GM12878 (cell line): ENCODE data around the gene WDR18.

Experiments used
- BRCA1 ChIP-seq: IDR thresholded peaks from 2 replicates; pipeline ENCODE4 v1.6.1; 2011; ENCODE audit warnings: low read depth, low read length, improper control_type of control experiment
- CEBPZ ChIP-seq: fragments of 150-350 bp; IDR thresholded peaks from 2 replicates; pipeline ENCODE4 v1.6.1; 2016; ENCODE audit warnings: low read depth, low read length
- CREB1 ChIP-seq: IDR thresholded peaks from 2 replicates; pipeline ENCODE4 v1.6.1; 2012; ENCODE audit warnings: low read depth, mild to moderate bottlenecking, inconsistent platforms
- CTCF ChIP-seq, 3 experiments: IDR thresholded peaks in 2 of 3; conservative IDR thresholded peaks in 1 of 3; 2 replicates each; pipeline ENCODE4 v1.5.1; 2011; ENCODE audit warnings: low read depth in 3 of 3, low read length in 3 of 3, mild to moderate bottlenecking in 3 of 3, control low read depth in 2 of 3, moderate library complexity in 2 of 3, inconsistent platforms in 1 of 3, mixed read lengths in 1 of 3; ENCODE audit not compliant: control insufficient read depth in 2 of 3, insufficient read depth in 1 of 3; ENCODE audit errors: extremely low read depth in 1 of 3
- EP300 ChIP-seq, 2 experiments: fragments of 150-350 bp in 1 of 2; IDR thresholded peaks; 2 replicates each; pipeline ENCODE4 v1.6.1; 2011 to 2012; ENCODE audit warnings: low read depth in 2 of 2, low read length in 2 of 2, borderline replicate concordance in 1 of 2, improper control_type of control experiment in 1 of 2, inconsistent platforms in 1 of 2; ENCODE audit not compliant: control insufficient read depth in 1 of 2
- GABPA ChIP-seq: IDR thresholded peaks from 2 replicates; pipeline ENCODE4 v1.6.1; 2014; ENCODE audit warnings: antibody characterized with exemption, low read depth, mild to moderate bottlenecking, inconsistent platforms
- JUND ChIP-seq: IDR thresholded peaks from 2 replicates; pipeline ENCODE4 v1.6.1; 2012; ENCODE audit warnings: low read depth, mild to moderate bottlenecking, low read length, improper control_type of control experiment, moderate library complexity
- NBN ChIP-seq: fragments of 450-650 bp; IDR thresholded peaks from 2 replicates; pipeline ENCODE4 v1.6.1; 2016
- NFIC ChIP-seq: IDR thresholded peaks from 2 replicates; pipeline ENCODE4 v1.6.1; 2012; ENCODE audit warnings: low read depth, mild to moderate bottlenecking, inconsistent platforms, low read length, moderate library complexity
- RAD51 ChIP-seq: fragments of 450-650 bp; IDR thresholded peaks from 2 replicates; pipeline ENCODE4 v1.6.1; 2016; ENCODE audit warnings: moderate library complexity, mild to moderate bottlenecking, inconsistent platforms
- RCOR1 ChIP-seq: conservative IDR thresholded peaks from 2 replicates; pipeline ENCODE4 v1.6.1; 2012; ENCODE audit warnings: low read depth, low read length, improper control_type of control experiment
- SIX5 ChIP-seq: IDR thresholded peaks from 2 replicates; pipeline ENCODE4 v1.6.1; 2011; ENCODE audit warnings: mild to moderate bottlenecking, low read depth, low read length, moderate library complexity; ENCODE audit not compliant: severe bottlenecking
- YY1 ChIP-seq: IDR thresholded peaks from 2 replicates; pipeline ENCODE4 v1.6.1; 2011; ENCODE audit warnings: low read depth, mild to moderate bottlenecking, low read length
- ZNF207 ChIP-seq: fragments of 450-650 bp; IDR thresholded peaks from 2 replicates; pipeline ENCODE4 v1.6.1; 2014; ENCODE audit warnings: antibody characterized with exemption, mild to moderate bottlenecking, borderline replicate concordance

- TF ChIP-seq CTCF (IDR thresholded peaks at IDR 0.05 in 2 of 3, conservative IDR thresholded peaks at IDR 0.05 in 1 of 3; ENCODE audit: control insufficient read depth in 2 of 3, extremely low read depth in 1 of 3, insufficient read depth in 1 of 3, low read depth in 3 of 3, low read length in 3 of 3) (no peak), RAD51 (no peak), NFIC (no peak), CEBPZ (no peak), JUND (no peak), BRCA1 (no peak), NBN (0 out of 2 replicates have a peak, but pooled peaks have one; percentile 36), YY1 (peak; percentile 26; the same call in 1 of the 2 replicates), CREB1 (no peak; the same call in 1 of the 2 replicates), RCOR1 (0 out of 2 replicates have a peak, but pooled peaks have one; percentile 70), SIX5 (no peak), GABPA (no peak), ZNF207 (no peak), EP300 (IDR thresholded peaks at IDR 0.05; ENCODE audit: borderline replicate concordance in 1 of 2, control insufficient read depth in 1 of 2, low read depth in 2 of 2, low read length in 2 of 2) (no peak)
Observed at GRCh38 chr19:1025960-1026782, 42.0 kb downstream of the WDR18 start, which contains the start of gene CNN2.
